Activated T-cell treated with anti-CD3 and anti-CD28 coated beads, Interleukin-2, amount 50 U/mL, for 1 hour (primary cell): Measurements from ENCODE around the gene ERC2.
"Not testable (repeated sequence)": the region's sequence is repeated elsewhere in the genome, so short reads cannot be mapped to it uniquely, and the experiment has no call there.

ENCODE experiments used
- DNase-seq: peaks from one replicate; pipeline ENCODE4 v3.0.0-alpha.2; 2020

The ERC2 gene

DNA sequence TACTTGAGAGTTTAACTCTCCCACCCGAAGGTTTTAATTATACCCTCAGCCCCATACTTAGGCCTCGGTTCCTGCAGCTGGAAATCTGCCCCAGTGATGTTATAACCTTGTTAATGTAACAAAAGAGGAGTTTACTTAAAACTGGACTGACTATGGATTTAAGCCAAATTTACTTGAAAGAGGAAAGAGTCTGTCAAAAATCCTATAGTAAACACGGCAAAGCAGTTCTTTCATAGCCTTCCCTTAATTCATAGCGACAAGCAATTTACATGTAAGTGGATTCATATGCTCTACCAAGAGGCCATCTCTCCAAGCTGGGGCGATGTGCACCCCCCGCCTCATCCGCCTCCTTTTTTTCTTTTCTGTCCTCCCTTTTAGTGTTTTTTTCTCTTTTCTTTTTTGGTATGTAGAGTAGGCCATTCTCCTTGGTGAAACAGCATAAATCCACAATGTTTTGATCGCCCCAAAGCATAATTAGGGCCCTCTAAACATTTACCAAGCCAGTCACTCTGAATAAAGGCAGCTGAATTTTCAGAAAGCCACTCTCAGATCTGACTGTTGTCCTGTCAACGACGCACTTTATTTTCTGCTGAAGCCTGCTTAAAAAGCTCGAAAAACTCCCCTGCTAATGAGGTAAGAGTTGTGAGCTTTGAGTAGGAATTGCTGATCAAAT, 608.1 kb downstream of the ERC2 start:
- DNase-seq, result no peak

DNA sequence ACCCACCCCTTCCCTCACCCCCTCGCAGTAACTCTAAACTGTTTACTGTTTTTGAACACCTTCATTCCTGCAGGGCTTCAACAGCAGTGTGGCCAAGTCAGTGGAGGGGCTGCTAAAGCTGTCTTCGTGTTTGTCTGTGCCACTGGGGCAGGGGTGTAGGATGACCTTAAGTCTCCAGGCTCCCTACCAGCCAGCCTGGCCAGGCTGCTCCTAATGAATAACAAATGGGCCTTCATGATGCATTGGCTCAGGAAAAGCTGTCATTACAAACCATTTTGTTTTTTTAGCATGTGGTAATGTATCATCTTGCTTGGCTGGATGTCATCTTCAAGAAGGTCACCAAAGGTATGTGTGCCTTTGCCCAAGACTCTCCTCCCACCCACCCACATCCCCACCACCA, 609.0 kb downstream of the ERC2 start:
- DNase-seq, result no peak

DNA sequence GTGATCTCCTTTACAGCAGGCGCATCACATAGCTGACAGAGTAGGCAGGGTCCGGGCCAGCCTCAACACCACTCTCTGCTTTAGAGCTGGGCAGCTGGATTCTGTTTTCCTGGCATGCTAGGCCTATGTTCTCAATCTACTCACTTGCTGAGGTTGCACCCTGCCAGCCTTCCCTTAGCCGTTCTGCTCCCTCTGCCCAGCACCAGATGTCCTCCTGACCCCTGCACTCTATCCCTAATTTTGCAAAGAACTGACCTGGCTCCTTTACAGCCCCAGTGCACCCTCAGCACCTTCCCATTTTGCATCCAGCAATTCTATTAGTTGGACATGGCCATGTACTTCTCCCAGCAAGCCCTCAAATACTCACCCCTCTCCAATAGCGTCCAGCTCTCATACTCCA, 609.5 kb downstream of the ERC2 start:
- DNase-seq, result no peak

DNA sequence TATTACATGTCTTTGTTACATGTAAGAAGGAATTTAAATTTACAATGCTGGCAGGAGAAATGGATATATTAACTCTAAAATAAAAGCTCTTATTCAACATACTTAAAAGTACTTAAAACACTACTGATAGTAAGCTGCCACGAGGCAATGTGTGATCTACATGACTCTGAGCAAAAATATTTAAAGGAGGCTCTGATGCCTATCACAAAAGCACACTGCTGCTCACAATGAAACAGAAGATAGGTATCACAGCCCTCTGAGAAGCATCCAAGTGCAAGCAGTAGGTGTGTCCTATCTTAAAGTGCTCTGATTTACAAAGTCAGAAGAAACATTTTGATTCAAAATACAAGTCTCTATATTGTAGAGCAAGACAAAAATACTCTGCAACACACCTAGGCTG, 610.0 kb downstream of the ERC2 start:
- DNase-seq, result no peak

- DNase-seq, result no peak
Measured at GRCh38 chr3:55857633-55858032, 610.6 kb downstream of the ERC2 start.

DNA sequence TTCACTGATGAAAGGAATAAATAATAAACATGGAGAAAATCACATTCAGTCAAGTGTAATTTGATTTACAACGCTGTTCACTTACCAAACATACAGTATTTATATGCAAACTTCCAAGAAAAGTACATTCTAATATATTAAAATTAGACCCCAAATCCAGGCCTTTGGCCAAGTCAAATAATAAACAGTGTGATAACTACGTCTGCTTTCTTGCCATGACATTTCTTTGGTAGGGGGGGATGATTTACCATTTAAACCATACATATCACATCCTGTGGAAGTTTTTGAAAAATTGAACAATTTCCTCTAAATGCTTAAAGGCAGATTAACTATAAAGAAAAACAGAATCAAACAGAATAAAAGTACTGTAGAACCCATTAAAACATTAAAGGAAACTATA, 613.0 kb downstream of the ERC2 start:
- DNase-seq, result no peak

GRCh38 chr3:55854494-55854893, 613.8 kb downstream of the ERC2 start:
- no peak for DNase-seq

GRCh38 chr3:55852326-55852725, 615.9 kb downstream of the ERC2 start:
- no peak for DNase-seq

DNA sequence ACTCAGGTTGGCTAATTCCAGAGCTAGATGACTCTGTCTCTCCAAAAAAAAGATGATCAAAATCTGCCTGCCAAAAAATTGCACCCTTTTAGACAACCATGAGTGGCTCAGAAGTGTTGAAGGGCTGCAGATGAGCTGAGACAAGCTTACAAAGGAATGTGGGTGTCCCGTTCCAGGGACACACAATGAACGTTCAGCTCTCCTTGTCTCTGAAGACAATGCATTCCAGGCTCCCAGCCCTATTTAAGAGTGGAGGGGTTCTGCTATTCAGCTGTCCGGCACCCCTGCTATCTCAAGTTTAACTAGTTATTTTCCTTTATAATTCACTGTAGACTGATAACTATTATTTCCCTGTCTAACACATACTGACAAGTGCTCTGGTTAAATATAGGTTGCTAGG, 626.1 kb downstream of the ERC2 start:
- DNase-seq, result no peak

DNA sequence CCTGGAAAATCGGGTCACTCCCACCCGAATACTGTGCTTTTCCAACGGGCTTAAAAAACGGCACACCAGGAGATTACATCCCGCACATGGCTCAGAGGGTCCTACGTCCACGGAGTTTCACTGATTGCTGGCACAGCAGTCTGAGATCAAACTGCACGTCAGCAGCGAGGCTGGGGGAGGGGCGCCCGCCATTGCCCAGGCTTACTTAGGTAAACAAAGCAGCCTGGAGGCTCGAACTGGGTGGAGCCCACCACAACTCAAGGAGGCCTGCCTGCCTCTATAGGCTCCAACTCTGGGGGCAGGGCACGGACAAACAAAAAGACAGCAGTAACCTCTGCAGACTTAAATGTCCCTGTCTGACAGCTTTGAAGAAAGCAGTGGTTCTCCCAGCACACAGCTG, 636.4 kb downstream of the ERC2 start:
- not testable (repeated sequence) for DNase-seq

DNA sequence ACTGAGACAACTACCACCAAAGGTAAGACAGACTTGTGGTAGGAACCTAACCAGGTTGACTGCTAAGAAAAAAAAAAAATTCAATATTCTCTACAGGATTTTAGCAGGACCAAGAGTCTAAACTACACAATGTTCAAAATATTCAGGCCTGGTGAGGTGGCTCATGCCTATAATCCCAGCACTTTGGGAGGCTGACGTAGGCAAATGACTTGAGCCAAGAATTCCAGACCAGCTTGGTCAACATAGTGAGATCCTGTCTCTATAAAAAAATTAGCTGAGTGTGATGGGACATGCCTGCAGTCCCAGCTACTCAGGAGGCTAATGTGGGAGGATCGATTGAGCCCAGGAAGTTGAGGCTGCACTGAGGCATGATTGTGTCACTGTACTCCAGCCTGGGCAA, 639.6 kb downstream of the ERC2 start:
- DNase-seq, result no peak

- DNase-seq, result no peak
Measured at GRCh38 chr3:55827786-55828185, 640.5 kb downstream of the ERC2 start.

GRCh38 chr3:55826731-55827496, 641.4 kb downstream of the ERC2 start:
- no peak for DNase-seq

DNA sequence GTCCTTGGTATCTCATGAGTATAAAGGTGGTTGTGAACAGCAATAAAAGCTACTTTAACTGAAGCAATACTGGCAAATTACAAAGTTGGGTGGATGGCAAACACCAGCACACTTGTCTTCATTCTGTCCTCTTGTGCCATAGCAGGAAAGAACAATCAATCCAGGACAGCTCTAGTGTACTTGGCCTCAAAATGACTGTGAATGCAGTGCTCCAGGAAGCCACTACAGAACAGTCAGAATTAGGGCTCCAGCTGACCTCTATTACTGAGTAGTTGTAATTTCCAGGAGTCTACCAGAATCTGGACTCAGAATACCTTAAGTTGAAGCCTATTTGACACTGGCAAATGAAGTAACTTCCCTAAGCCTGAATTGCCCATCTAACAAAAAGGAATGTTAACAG, 642.2 kb downstream of the ERC2 start:
- no peak for DNase-seq

DNA sequence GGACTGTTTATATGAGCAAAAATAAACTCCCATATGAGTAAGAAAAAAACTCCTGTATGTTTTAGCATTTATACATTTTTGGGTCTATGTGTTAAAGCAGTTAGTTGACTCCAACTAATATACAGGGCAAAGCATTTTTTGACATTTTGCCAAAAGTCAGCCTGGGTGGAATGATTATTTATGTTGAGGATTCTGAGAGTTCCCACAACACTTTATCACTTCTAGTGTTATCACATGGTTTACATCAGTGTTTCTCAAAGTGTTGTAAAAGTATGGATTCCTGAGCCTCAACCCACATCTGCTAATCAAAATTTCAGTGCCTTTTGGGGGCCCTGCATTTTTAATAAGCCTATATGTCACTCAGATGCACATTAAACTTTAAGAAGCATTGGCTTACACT, 643.9 kb downstream of the ERC2 start:
- no peak for DNase-seq

DNA sequence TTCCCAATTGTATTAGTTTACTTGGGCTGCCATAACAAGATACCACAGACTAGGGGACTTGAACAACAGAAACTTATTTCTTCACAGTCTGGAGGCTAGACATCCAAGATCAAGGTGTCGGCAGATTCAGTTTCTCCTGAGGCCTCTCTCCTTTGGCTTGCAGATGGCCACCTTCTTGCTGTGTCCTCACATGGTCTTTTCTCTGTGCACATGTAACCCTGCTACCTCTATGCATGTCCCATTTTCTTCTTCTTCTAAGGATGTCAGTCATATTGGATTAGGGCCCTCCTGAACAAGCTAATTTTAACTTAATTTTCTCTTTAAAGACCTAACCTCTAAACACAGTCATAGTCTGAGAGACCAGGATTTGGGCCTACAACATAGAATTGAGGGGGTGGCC, 644.4 kb downstream of the ERC2 start:
- DNase-seq, result no peak

DNA sequence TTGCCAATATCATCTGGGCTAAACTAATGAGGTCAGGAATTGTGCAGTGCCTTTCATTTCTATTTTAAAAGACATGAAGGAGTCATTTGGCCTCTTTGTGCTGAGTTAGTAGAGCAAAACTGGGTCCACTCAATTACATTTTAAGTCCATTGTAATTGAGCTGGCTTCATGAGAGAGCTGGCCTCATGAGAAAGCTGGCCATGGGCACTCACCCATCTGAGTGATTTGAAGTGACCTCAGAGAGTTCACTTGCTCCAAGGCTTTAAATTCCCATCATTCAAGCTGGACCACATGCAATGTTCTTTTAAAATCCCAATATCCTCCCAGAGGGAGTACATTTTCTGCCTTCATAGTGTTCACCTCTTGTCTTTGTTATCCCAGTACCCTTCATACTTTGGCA, 645.3 kb downstream of the ERC2 start:
- DNase-seq, result no peak

- DNase-seq, result no peak
Measured at GRCh38 chr3:55819005-55819404, 649.3 kb downstream of the ERC2 start.

- DNase-seq, result no peak
Measured at GRCh38 chr3:55818485-55818884, 649.8 kb downstream of the ERC2 start.

GRCh38 chr3:55816794-55817576, 651.3 kb downstream of the ERC2 start:
- no peak for DNase-seq

DNA sequence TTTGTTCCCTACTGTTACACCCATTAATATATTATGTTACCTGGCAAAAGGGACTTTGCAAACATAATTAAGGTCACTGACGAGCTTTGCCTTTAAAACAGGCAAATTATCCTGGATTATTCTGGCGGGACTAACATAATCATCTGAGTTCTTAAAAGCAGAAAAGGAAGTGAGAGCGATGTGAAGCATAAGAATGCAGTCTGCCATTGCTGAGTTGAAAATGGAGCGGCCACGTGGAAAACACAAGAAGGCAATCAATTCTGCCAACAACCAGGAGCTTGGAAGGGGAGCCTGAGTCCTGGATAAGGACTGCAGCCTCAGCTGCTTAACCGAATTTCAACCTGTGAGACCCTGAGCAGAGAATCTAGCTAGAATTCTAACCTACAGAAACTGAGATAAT, 653.0 kb downstream of the ERC2 start:
- DNase-seq, result no peak

GRCh38 chr3:55813268-55814097, 654.8 kb downstream of the ERC2 start:
- no peak for DNase-seq

DNA sequence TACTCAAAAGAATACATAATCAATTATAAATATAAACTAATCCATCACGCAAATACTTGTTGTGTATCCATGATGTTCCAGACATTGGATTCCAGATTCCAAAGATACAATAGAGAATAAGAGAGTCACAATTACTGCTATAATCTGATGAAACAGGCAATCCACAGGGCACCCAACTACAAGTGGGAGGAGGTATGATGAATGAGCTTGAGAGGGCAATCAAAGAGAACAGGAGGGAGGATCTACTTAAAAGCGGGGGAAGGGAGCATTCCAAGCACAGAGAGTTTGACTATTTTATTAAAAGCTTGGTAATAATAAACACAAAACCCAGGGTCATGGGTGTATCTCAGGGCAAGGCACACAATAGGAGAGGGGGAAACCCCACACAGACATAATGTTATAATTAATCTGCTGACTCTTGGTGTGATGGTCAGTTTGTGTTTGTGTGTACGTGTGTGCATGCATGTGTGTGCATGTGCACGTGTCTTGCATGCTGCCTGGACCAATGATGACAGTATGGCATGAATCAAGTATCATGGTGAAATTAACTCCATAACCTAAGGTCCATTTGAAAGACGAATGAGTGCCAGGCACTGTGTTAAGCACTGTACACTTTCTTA, 655.8 kb downstream of the ERC2 start:
- DNase-seq, result no peak
